ENCODE data around the gene NEDD4L. TPM values are rescaled to one million over a fixed set of nuclear protein-coding genes. Genes with fewer than 3 reads are reported as not detected.

The NEDD4L gene
- total and polyA plus RNA-seq, 4 experiments from 2014 or later: 2.8 to 4.1 (median 3.8) TPM

- H3K36me3 ChIP-seq (ENCODE audit: insufficient read depth, low read length): no peaks in the 10 kb centered on the region
- Mint-ChIP-seq H3K9me3 (no peaks in the 10 kb centered on the region), H3K27ac (no peak overlapping the region), H3K36me3 (no peaks in the 10 kb centered on the region), H3K4me1 (peaks cover 0 to 4% (median 2%) of the 10 kb centered on the region in 4 donors), H3K27me3 (peaks cover 3 to 5% of the 10 kb centered on the region in 2 donors), H3K4me3 (no peak overlapping the region)
- intact Hi-C loops (cut with micrococcal nuclease): loop anchor here (1.0 to 10.0 kb wide), 4 partner anchors 135 to 315 kb away; no protein-coding TSS in a partner anchor
- no peaks in the 10 kb centered on the region for H3K27me3 ChIP-seq (ENCODE audit: insufficient read depth, low read length)
- POLR2A ChIA-PET (ENCODE audit: partially characterized antibody): no interaction called here
- no peak for DNase-seq
- no peak overlapping the region for H3K27ac ChIP-seq (ENCODE audit: low read depth, low read length)
- H3K4me1 ChIP-seq (ENCODE audit: insufficient read depth, low read length): no peaks in the 10 kb centered on the region
- CTCF ChIA-PET (ENCODE audit: partially characterized antibody): interaction anchor here (1.2 kb wide), 1 partner anchor 9 kb away, joined by 4 read pairs; no protein-coding TSS in a partner anchor
- H3K9me3 ChIP-seq (ENCODE audit: control insufficient read depth in 1 of 2, low read length in 2 of 2): no peaks in the 10 kb centered on the region
- no peak overlapping the region for H3K4me3 ChIP-seq (ENCODE audit: low read length in 2 of 2)
Observed at GRCh38 chr18:58180172-58180571, 136.1 kb downstream of the NEDD4L start.

GRCh38 chr18:58180738-58181353 is 136.8 kb downstream of the NEDD4L start:
- H3K36me3 ChIP-seq (ENCODE audit: insufficient read depth, low read length): no peaks in the 10 kb centered on the region
- H3K9me3 Mint-ChIP-seq: no peaks in the 10 kb centered on the region
- no peak overlapping the region for H3K27ac Mint-ChIP-seq
- no peaks in the 10 kb centered on the region for H3K4me1 ChIP-seq (ENCODE audit: insufficient read depth, low read length)
- POLR2A ChIA-PET (ENCODE audit: partially characterized antibody): no interaction called here
- no peak overlapping the region for H3K4me3 Mint-ChIP-seq
- peak; percentile 36 to 55 (median 46) for DNase-seq
- H3K36me3 Mint-ChIP-seq: no peaks in the 10 kb centered on the region
- no peak overlapping the region for H3K27ac ChIP-seq (ENCODE audit: low read depth, low read length)
- H3K4me1 Mint-ChIP-seq: peaks cover 0 to 4% (median 2%) of the 10 kb centered on the region in 4 donors
- intact Hi-C loops (cut with micrococcal nuclease): loop anchor here (1.0 to 10.0 kb wide), 4 partner anchors 136 to 314 kb away; no protein-coding TSS in a partner anchor
- H3K27me3 ChIP-seq (ENCODE audit: insufficient read depth, low read length): no peaks in the 10 kb centered on the region
- CTCF ChIA-PET (ENCODE audit: partially characterized antibody): interaction anchor here (0.5 to 3.2 kb wide), 19 partner anchors 8 to 1391 kb away, joined by 3 to 20 read pairs (median 4); partner anchors contain the start of gene NEDD4L
- H3K27me3 Mint-ChIP-seq: peaks cover 3 to 5% of the 10 kb centered on the region in 2 donors
- no peaks in the 10 kb centered on the region for H3K9me3 ChIP-seq (ENCODE audit: control insufficient read depth in 1 of 2, low read length in 2 of 2)
- no peak overlapping the region for H3K4me3 ChIP-seq (ENCODE audit: low read length in 2 of 2)

GRCh38 chr18:58181988-58182387 is 138.0 kb downstream of the NEDD4L start:
- Histone ChIP-seq H3K9me3 (ENCODE audit: control insufficient read depth in 1 of 2, low read length in 2 of 2) (no peaks in the 10 kb centered on the region), H3K27ac (ENCODE audit: low read depth, low read length) (no peak overlapping the region), H3K4me1 (ENCODE audit: insufficient read depth, low read length) (no peaks in the 10 kb centered on the region), H3K27me3 (ENCODE audit: insufficient read depth, low read length) (no peaks in the 10 kb centered on the region), H3K36me3 (ENCODE audit: insufficient read depth, low read length) (no peaks in the 10 kb centered on the region), H3K4me3 (ENCODE audit: low read length in 2 of 2) (no peak overlapping the region)
- Mint-ChIP-seq H3K4me1 (peaks cover 0 to 4% (median 2%) of the 10 kb centered on the region in 4 donors), H3K27me3 (peaks cover 3 to 5% of the 10 kb centered on the region in 2 donors), H3K27ac (no peak overlapping the region), H3K36me3 (no peaks in the 10 kb centered on the region), H3K4me3 (no peak overlapping the region), H3K9me3 (no peaks in the 10 kb centered on the region)
- CTCF ChIA-PET (ENCODE audit: partially characterized antibody): interaction anchor here (0.9 to 3.2 kb wide), 13 partner anchors 9 to 1392 kb away, joined by 3 to 20 read pairs (median 4); no protein-coding TSS in a partner anchor
- intact Hi-C loops (cut with micrococcal nuclease): loop anchor here (2.0 to 10.0 kb wide), 2 partner anchors 299 to 313 kb away; no protein-coding TSS in a partner anchor
- DNase-seq: no peak
- POLR2A ChIA-PET (ENCODE audit: partially characterized antibody): no interaction called here

GRCh38 chr18:58183226-58183625 is 139.2 kb downstream of the NEDD4L start:
- H3K36me3 Mint-ChIP-seq: no peaks in the 10 kb centered on the region
- Histone ChIP-seq H3K9me3 (ENCODE audit: control insufficient read depth in 1 of 2, low read length in 2 of 2) (no peaks in the 10 kb centered on the region), H3K4me3 (ENCODE audit: low read length in 2 of 2) (no peak overlapping the region), H3K36me3 (ENCODE audit: insufficient read depth, low read length) (no peaks in the 10 kb centered on the region), H3K27me3 (ENCODE audit: insufficient read depth, low read length) (no peaks in the 10 kb centered on the region), H3K27ac (ENCODE audit: low read depth, low read length) (no peak overlapping the region), H3K4me1 (ENCODE audit: insufficient read depth, low read length) (no peaks in the 10 kb centered on the region)
- intact Hi-C loops (cut with micrococcal nuclease): loop anchor here (10.0 kb wide), 1 partner anchor 312 kb away; no protein-coding TSS in a partner anchor
- no peaks in the 10 kb centered on the region for H3K9me3 Mint-ChIP-seq
- ChIA-PET POLR2A (ENCODE audit: partially characterized antibody) (no interaction called here), CTCF (ENCODE audit: partially characterized antibody) (interaction anchor here (1.1 to 3.2 kb wide), 4 partner anchors 10 to 301 kb away, joined by 3 to 20 read pairs (median 13); no protein-coding TSS in a partner anchor)
- H3K27ac Mint-ChIP-seq: peak overlapping the region in 1 of 7 donors; percentile 5
- no peak overlapping the region for H3K4me3 Mint-ChIP-seq
- DNase-seq: no peak
- H3K4me1 Mint-ChIP-seq: peaks cover 0 to 4% (median 2%) of the 10 kb centered on the region in 4 donors
- H3K27me3 Mint-ChIP-seq: peaks cover 3 to 5% of the 10 kb centered on the region in 2 donors

- Mint-ChIP-seq H3K27me3 (no peaks in the 10 kb centered on the region), H3K4me1 (no peaks in the 10 kb centered on the region), H3K27ac (no peak overlapping the region), H3K4me3 (no peak overlapping the region), H3K36me3 (no peaks in the 10 kb centered on the region), H3K9me3 (no peaks in the 10 kb centered on the region)
- intact Hi-C loops (cut with micrococcal nuclease): loop anchor here (10.0 kb wide), 1 partner anchor 308 kb away; no protein-coding TSS in a partner anchor
- DNase-seq: no peak
- POLR2A ChIA-PET (ENCODE audit: partially characterized antibody): no interaction called here
- Histone ChIP-seq H3K4me1 (ENCODE audit: insufficient read depth, low read length) (no peaks in the 10 kb centered on the region), H3K9me3 (ENCODE audit: control insufficient read depth in 1 of 2, low read length in 2 of 2) (no peaks in the 10 kb centered on the region), H3K27me3 (ENCODE audit: insufficient read depth, low read length) (no peaks in the 10 kb centered on the region), H3K36me3 (ENCODE audit: insufficient read depth, low read length) (no peaks in the 10 kb centered on the region), H3K4me3 (ENCODE audit: low read length in 2 of 2) (no peak overlapping the region), H3K27ac (ENCODE audit: low read depth, low read length) (no peak overlapping the region)
- CTCF ChIA-PET (ENCODE audit: partially characterized antibody): no interaction called here
Observed at GRCh38 chr18:58186258-58186948, 142.4 kb downstream of the NEDD4L start.

- no peak overlapping the region for H3K27ac ChIP-seq (ENCODE audit: low read depth, low read length)
- POLR2A ChIA-PET (ENCODE audit: partially characterized antibody): no interaction called here
- H3K4me3 ChIP-seq (ENCODE audit: low read length in 2 of 2): no peak overlapping the region
- H3K27ac Mint-ChIP-seq: no peak overlapping the region
- no peaks in the 10 kb centered on the region for H3K4me1 ChIP-seq (ENCODE audit: insufficient read depth, low read length)
- H3K36me3 ChIP-seq (ENCODE audit: insufficient read depth, low read length): no peaks in the 10 kb centered on the region
- DNase-seq: peak in 1 of 5 donors; percentile 13
- H3K27me3 ChIP-seq (ENCODE audit: insufficient read depth, low read length): no peaks in the 10 kb centered on the region
- CTCF ChIA-PET (ENCODE audit: partially characterized antibody): no interaction called here
- no peaks in the 10 kb centered on the region for H3K36me3 Mint-ChIP-seq
- intact Hi-C loops (cut with micrococcal nuclease): loop anchor here (10.0 kb wide), 1 partner anchor 307 kb away; no protein-coding TSS in a partner anchor
- no peaks in the 10 kb centered on the region for H3K9me3 Mint-ChIP-seq
- no peak overlapping the region for H3K4me3 Mint-ChIP-seq
- H3K27me3 Mint-ChIP-seq: no peaks in the 10 kb centered on the region
- no peaks in the 10 kb centered on the region for H3K4me1 Mint-ChIP-seq
- H3K9me3 ChIP-seq (ENCODE audit: control insufficient read depth in 1 of 2, low read length in 2 of 2): no peaks in the 10 kb centered on the region
Observed at GRCh38 chr18:58187674-58188073, 143.6 kb downstream of the NEDD4L start.

- no peaks in the 10 kb centered on the region for H3K27me3 ChIP-seq (ENCODE audit: insufficient read depth, low read length)
- Mint-ChIP-seq H3K27ac (no peak overlapping the region), H3K9me3 (no peaks in the 10 kb centered on the region), H3K27me3 (peaks cover 0 to 7% of the 10 kb centered on the region in 2 donors), H3K4me1 (no peaks in the 10 kb centered on the region), H3K4me3 (no peak overlapping the region), H3K36me3 (no peaks in the 10 kb centered on the region)
- H3K27ac ChIP-seq (ENCODE audit: low read depth, low read length): no peak overlapping the region
- H3K4me1 ChIP-seq (ENCODE audit: insufficient read depth, low read length): no peaks in the 10 kb centered on the region
- ChIA-PET POLR2A (ENCODE audit: partially characterized antibody) (no interaction called here), CTCF (ENCODE audit: partially characterized antibody) (interaction anchor here (1.3 to 1.6 kb wide), 2 partner anchors 8 to 10 kb away, joined by 3 to 4 read pairs; no protein-coding TSS in a partner anchor)
- intact Hi-C loops (cut with micrococcal nuclease): loop anchor here (10.0 kb wide), 1 partner anchor 306 kb away; no protein-coding TSS in a partner anchor
- no peaks in the 10 kb centered on the region for H3K36me3 ChIP-seq (ENCODE audit: insufficient read depth, low read length)
- no peaks in the 10 kb centered on the region for H3K9me3 ChIP-seq (ENCODE audit: control insufficient read depth in 1 of 2, low read length in 2 of 2)
- peak in 1 of 5 donors; percentile 7 for DNase-seq
- no peak overlapping the region for H3K4me3 ChIP-seq (ENCODE audit: low read length in 2 of 2)
Observed at GRCh38 chr18:58188996-58189395, 145.0 kb downstream of the NEDD4L start.
